HL-60 (cell line): ENCODE data around the gene CIB2.

Experiments used
- GABPA ChIP-seq: IDR thresholded peaks from 2 replicates; pipeline ENCODE4 v1.6.1; 2012; ENCODE audit warnings: low read depth
- TF ChIP-seq, protein P1 (sequence below): IDR thresholded peaks from one replicate; pipeline ENCODE4 v1.5.1; 2011; ENCODE audit warnings: low read length, control low read depth, inconsistent platforms; ENCODE audit not compliant: insufficient read depth
- TF ChIP-seq, protein P2 (sequence below): IDR thresholded peaks from 2 replicates; pipeline ENCODE4 v1.6.1; 2012; ENCODE audit warnings: low read depth; ENCODE audit not compliant: insufficient replicate concordance

- TF ChIP-seq, protein P1, sequence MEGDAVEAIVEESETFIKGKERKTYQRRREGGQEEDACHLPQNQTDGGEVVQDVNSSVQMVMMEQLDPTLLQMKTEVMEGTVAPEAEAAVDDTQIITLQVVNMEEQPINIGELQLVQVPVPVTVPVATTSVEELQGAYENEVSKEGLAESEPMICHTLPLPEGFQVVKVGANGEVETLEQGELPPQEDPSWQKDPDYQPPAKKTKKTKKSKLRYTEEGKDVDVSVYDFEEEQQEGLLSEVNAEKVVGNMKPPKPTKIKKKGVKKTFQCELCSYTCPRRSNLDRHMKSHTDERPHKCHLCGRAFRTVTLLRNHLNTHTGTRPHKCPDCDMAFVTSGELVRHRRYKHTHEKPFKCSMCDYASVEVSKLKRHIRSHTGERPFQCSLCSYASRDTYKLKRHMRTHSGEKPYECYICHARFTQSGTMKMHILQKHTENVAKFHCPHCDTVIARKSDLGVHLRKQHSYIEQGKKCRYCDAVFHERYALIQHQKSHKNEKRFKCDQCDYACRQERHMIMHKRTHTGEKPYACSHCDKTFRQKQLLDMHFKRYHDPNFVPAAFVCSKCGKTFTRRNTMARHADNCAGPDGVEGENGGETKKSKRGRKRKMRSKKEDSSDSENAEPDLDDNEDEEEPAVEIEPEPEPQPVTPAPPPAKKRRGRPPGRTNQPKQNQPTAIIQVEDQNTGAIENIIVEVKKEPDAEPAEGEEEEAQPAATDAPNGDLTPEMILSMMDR: no peak
- TF ChIP-seq GABPA: no peak
- TF ChIP-seq, protein P2, sequence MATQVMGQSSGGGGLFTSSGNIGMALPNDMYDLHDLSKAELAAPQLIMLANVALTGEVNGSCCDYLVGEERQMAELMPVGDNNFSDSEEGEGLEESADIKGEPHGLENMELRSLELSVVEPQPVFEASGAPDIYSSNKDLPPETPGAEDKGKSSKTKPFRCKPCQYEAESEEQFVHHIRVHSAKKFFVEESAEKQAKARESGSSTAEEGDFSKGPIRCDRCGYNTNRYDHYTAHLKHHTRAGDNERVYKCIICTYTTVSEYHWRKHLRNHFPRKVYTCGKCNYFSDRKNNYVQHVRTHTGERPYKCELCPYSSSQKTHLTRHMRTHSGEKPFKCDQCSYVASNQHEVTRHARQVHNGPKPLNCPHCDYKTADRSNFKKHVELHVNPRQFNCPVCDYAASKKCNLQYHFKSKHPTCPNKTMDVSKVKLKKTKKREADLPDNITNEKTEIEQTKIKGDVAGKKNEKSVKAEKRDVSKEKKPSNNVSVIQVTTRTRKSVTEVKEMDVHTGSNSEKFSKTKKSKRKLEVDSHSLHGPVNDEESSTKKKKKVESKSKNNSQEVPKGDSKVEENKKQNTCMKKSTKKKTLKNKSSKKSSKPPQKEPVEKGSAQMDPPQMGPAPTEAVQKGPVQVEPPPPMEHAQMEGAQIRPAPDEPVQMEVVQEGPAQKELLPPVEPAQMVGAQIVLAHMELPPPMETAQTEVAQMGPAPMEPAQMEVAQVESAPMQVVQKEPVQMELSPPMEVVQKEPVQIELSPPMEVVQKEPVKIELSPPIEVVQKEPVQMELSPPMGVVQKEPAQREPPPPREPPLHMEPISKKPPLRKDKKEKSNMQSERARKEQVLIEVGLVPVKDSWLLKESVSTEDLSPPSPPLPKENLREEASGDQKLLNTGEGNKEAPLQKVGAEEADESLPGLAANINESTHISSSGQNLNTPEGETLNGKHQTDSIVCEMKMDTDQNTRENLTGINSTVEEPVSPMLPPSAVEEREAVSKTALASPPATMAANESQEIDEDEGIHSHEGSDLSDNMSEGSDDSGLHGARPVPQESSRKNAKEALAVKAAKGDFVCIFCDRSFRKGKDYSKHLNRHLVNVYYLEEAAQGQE: no peak
Measured at GRCh38 chr15:78063217-78063616, 68.0 kb downstream of the CIB2 start.
